Measurements from ENCODE around the gene COX5A. TPM values are rescaled to one million over a fixed set of nuclear protein-coding genes. Genes with fewer than 3 reads are reported as not detected.

Gene COX5A
- total and polyA plus RNA-seq, 2 of the 13 experiments (the other 11 are each of a cell fraction or from before 2014, with no cell fraction given) = 158 to 218 TPM

DNA sequence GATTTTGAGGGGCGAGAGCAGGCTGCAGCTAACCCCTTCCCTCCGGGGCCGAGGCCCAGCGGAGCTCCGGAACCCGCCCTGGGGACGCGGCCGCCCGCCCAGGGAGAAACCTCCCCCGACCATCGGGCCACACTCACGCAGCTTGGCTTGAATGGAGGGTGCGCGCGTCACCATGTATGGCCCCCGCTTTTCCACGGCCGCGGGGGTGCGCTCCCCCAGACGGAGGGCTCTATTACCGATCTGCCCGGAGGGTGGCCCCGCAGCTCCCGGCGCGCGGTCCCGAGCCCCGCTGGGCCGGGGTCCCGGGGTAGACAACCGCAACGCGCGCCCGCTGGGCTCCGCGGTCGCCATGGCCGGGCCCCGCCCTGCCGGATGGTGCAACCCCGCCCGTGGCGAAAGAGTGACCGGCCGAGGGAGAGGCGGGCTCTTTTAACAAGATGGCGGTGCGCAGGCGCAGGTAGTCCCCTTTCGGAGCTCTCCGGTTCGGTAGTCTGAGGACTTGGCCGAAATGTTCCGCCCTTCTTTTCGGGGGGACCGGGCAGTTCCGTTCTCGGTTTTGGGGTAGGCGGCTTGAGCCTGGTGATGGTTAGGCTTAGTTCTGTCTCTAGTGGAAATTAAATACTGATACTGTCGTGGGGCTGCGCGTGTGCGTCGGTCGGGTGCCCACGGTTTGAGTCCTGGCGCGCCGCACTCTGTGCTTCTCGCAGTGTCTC lies 31.3 kb downstream of the COX5A start, which contains the start of gene FAM219B (continued):
- TF ChIP-seq, protein P1, sequence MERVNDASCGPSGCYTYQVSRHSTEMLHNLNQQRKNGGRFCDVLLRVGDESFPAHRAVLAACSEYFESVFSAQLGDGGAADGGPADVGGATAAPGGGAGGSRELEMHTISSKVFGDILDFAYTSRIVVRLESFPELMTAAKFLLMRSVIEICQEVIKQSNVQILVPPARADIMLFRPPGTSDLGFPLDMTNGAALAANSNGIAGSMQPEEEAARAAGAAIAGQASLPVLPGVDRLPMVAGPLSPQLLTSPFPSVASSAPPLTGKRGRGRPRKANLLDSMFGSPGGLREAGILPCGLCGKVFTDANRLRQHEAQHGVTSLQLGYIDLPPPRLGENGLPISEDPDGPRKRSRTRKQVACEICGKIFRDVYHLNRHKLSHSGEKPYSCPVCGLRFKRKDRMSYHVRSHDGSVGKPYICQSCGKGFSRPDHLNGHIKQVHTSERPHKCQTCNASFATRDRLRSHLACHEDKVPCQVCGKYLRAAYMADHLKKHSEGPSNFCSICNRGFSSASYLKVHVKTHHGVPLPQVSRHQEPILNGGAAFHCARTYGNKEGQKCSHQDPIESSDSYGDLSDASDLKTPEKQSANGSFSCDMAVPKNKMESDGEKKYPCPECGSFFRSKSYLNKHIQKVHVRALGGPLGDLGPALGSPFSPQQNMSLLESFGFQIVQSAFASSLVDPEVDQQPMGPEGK (CRISPR knock-in tag; IDR thresholded peaks at IDR 0.05) = peak; percentile 96
- peak; percentile 80 for TF ChIP-seq SAP130 (CRISPR knock-in tag; IDR thresholded peaks at IDR 0.05; ENCODE audit: low read depth)
- TF ChIP-seq, protein P2, sequence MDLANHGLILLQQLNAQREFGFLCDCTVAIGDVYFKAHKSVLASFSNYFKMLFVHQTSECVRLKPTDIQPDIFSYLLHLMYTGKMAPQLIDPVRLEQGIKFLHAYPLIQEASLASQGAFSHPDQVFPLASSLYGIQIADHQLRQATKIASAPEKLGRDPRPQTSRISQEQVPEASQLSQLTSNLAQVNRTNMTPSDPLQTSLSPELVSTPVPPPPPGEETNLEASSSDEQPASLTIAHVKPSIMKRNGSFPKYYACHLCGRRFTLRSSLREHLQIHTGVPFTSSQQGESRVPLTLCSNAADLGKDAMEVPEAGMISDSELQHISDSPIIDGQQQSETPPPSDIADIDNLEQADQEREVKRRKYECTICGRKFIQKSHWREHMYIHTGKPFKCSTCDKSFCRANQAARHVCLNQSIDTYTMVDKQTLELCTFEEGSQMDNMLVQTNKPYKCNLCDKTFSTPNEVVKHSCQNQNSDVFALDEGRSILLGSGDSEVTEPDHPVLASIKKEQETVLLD (CRISPR knock-in tag; IDR thresholded peaks at IDR 0.05; ENCODE audit: low read depth) = peak; percentile 35; the same call in 1 of the 2 replicates
- TF ChIP-seq RBM39 (IDR thresholded peaks at IDR 0.05; ENCODE audit: low read depth, low read length, poor library complexity, severe bottlenecking) = peak; percentile 94
- TF ChIP-seq, protein P3, sequence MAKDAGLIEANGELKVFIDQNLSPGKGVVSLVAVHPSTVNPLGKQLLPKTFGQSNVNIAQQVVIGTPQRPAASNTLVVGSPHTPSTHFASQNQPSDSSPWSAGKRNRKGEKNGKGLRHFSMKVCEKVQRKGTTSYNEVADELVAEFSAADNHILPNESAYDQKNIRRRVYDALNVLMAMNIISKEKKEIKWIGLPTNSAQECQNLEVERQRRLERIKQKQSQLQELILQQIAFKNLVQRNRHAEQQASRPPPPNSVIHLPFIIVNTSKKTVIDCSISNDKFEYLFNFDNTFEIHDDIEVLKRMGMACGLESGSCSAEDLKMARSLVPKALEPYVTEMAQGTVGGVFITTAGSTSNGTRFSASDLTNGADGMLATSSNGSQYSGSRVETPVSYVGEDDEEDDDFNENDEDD (CRISPR knock-in tag; IDR thresholded peaks at IDR 0.05; ENCODE audit: borderline replicate concordance) = peak; percentile 43; the same call in 1 of the 2 replicates
- TF ChIP-seq GATA4 (IDR thresholded peaks at IDR 0.05; ENCODE audit: borderline replicate concordance, low read depth) = peak; percentile 56; the same call in 1 of the 2 replicates
- TF ChIP-seq MAF1 (CRISPR knock-in tag; IDR thresholded peaks at IDR 0.05; ENCODE audit: borderline replicate concordance) = no peak
- peak; percentile 29; the same call in 1 of the 2 replicates for TF ChIP-seq SMAD9 (CRISPR knock-in tag; IDR thresholded peaks at IDR 0.05)
- TF ChIP-seq, protein P4, sequence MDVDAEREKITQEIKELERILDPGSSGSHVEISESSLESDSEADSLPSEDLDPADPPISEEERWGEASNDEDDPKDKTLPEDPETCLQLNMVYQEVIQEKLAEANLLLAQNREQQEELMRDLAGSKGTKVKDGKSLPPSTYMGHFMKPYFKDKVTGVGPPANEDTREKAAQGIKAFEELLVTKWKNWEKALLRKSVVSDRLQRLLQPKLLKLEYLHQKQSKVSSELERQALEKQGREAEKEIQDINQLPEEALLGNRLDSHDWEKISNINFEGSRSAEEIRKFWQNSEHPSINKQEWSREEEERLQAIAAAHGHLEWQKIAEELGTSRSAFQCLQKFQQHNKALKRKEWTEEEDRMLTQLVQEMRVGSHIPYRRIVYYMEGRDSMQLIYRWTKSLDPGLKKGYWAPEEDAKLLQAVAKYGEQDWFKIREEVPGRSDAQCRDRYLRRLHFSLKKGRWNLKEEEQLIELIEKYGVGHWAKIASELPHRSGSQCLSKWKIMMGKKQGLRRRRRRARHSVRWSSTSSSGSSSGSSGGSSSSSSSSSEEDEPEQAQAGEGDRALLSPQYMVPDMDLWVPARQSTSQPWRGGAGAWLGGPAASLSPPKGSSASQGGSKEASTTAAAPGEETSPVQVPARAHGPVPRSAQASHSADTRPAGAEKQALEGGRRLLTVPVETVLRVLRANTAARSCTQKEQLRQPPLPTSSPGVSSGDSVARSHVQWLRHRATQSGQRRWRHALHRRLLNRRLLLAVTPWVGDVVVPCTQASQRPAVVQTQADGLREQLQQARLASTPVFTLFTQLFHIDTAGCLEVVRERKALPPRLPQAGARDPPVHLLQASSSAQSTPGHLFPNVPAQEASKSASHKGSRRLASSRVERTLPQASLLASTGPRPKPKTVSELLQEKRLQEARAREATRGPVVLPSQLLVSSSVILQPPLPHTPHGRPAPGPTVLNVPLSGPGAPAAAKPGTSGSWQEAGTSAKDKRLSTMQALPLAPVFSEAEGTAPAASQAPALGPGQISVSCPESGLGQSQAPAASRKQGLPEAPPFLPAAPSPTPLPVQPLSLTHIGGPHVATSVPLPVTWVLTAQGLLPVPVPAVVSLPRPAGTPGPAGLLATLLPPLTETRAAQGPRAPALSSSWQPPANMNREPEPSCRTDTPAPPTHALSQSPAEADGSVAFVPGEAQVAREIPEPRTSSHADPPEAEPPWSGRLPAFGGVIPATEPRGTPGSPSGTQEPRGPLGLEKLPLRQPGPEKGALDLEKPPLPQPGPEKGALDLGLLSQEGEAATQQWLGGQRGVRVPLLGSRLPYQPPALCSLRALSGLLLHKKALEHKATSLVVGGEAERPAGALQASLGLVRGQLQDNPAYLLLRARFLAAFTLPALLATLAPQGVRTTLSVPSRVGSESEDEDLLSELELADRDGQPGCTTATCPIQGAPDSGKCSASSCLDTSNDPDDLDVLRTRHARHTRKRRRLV (CRISPR knock-in tag; IDR thresholded peaks at IDR 0.05) = peak; percentile 24; the same call in 1 of the 2 replicates
- TF ChIP-seq ZNF124 (CRISPR knock-in tag; IDR thresholded peaks at IDR 0.05) = peak; percentile 60; the same call in 1 of the 2 replicates
- peak; percentile 40; the same call in 1 of the 2 replicates for TF ChIP-seq SPEN (CRISPR knock-in tag; IDR thresholded peaks at IDR 0.05; ENCODE audit: low read depth)
- TF ChIP-seq ZNF724P (CRISPR knock-in tag; IDR thresholded peaks at IDR 0.05; ENCODE audit: borderline replicate concordance) = peak; percentile 77; the same call in 1 of the 2 replicates
- peak; percentile 65; the same call in 1 of the 2 replicates for TF ChIP-seq MAZ (IDR thresholded peaks at IDR 0.05; ENCODE audit: borderline replicate concordance, low read depth, low read length)
- TF ChIP-seq MAZ (CRISPR knock-in tag; IDR thresholded peaks at IDR 0.05; ENCODE audit: low read depth) = peak; percentile 49; the same call in 1 of the 2 replicates
- TF ChIP-seq ELF3 (CRISPR knock-in tag; IDR thresholded peaks at IDR 0.05) = peak; percentile 30
- TF ChIP-seq HMG20B (CRISPR knock-in tag; conservative IDR thresholded peaks at IDR 0.05) = 0 out of 2 replicates have a peak, but pooled peaks have one; percentile 6
- TF ChIP-seq SAFB2 (CRISPR knock-in tag; IDR thresholded peaks at IDR 0.05; ENCODE audit: borderline replicate concordance, low read depth) = 0 out of 2 replicates have a peak, but pooled peaks have one; percentile 46
- peak; percentile 29 for TF ChIP-seq PHF5A (CRISPR knock-in tag; IDR thresholded peaks at IDR 0.05; ENCODE audit: low read depth, unreplicated experiment)
- TF ChIP-seq KMT2B (CRISPR knock-in tag; IDR thresholded peaks at IDR 0.05) = peak; percentile 70; the same call in 1 of the 2 replicates

Measured in HepG2 (cell line).